Psoas muscle (tissue), 7 donors: ENCODE data around the gene SETDB2. TPM values are rescaled to one million over a fixed set of nuclear protein-coding genes. Genes with fewer than 3 reads are reported as not detected.

Source experiments
- polyA plus RNA-seq, 3 donors: library from polyadenylated mRNA; stranded (reverse); fragments of 200-250 nt; gene quantifications; one replicate each; pipeline ENCODE4 v1.2.3, GENCODE V29; 2013
- total RNA-seq, 4 donors: library from RNA; stranded (reverse); fragmentation: NEBNext Ultra II Directional in 2 of 4; extraction: Animal tissue kit (Norgen Biotek cat#: 25700) in 2 of 4; gene quantifications; one replicate each; pipeline versions ENCODE4 v1.2.1 to v1.2.4, GENCODE V29; 2021 to 2023
- donor health status: healthy with polysubstance abuse.
- donor health status: DM: no; HTN: no; CAD: no; lungs with moderate emphysema.
- donor health status: Bipolar disorder and iron deficiency.
- donor health status: healthy.
- donor health status: DM: no; HTN: no; CAD: no.
- donor health status: DM: no; HTN: no; CAD: no.
- donor health status: DM: yes; HTN: yes; CAD: no.

SETDB2 gene
- total and polyA plus RNA-seq, 7 donors = 1.7 to 7.9 (median 3.7) TPM

Other genes with a start within 250 kb of the SETDB2 start
- gene MLNR, start 223.9 kb upstream of the SETDB2 start, total RNA-seq = not detected
- not detected for gene MLNR, start 223.9 kb upstream of the SETDB2 start, polyA plus RNA-seq
- gene CDADC1, start 196.3 kb upstream of the SETDB2 start, total RNA-seq = 1 to 10 TPM; 3.3 to 7.5 (median 5.4) TPM
- 1 to 10 TPM; 3.3 to 7.8 (median 3.6) TPM for gene CDADC1, start 196.3 kb upstream of the SETDB2 start, polyA plus RNA-seq
- gene CAB39L, start 210 bp upstream of the SETDB2 start, total RNA-seq = 1 to 10 TPM; 1.8 to 6.1 (median 4.2) TPM
- gene CAB39L, start 210 bp upstream of the SETDB2 start, polyA plus RNA-seq = 10 to 100 TPM in 1 of 3 donors, 1 to 10 TPM in 2; 1.5 to 13.3 (median 2.6) TPM
- gene PHF11, start 51.7 kb downstream of the SETDB2 start, total RNA-seq = 10 to 100 TPM in 2 of 4 donors, 1 to 10 TPM in 2; 8.2 to 14.7 (median 10.1) TPM
- gene PHF11, start 51.7 kb downstream of the SETDB2 start, polyA plus RNA-seq = 10 to 100 TPM in 2 of 3 donors, 1 to 10 TPM in 1; 8.8 to 17.8 (median 12.0) TPM
- 1 to 10 TPM; 5.3 to 8.5 (median 7.4) TPM for gene RCBTB1, start 141.3 kb downstream of the SETDB2 start, total RNA-seq
- 10 to 100 TPM in 1 of 3 donors, 1 to 10 TPM in 2; 2.2 to 12.6 (median 3.2) TPM for gene RCBTB1, start 141.3 kb downstream of the SETDB2 start, polyA plus RNA-seq
- under 1 TPM; 0.09 to 0.71 (median 0.19) TPM for gene ARL11, start 184.2 kb downstream of the SETDB2 start, total RNA-seq
- under 1 TPM; 0.09 to 0.14 (median 0.10) TPM for gene ARL11, start 184.2 kb downstream of the SETDB2 start, polyA plus RNA-seq
- 10 to 100 TPM in 1 of 4 donors, 1 to 10 TPM in 3; 6.2 to 10.6 (median 8.4) TPM for gene EBPL, start 247.2 kb downstream of the SETDB2 start, total RNA-seq
- 1 to 10 TPM; 4.8 to 8.8 (median 7.0) TPM for gene EBPL, start 247.2 kb downstream of the SETDB2 start, polyA plus RNA-seq